NCI-H1417 (cell line): ENCODE data around the gene AGBL3.
"Not testable (repeated sequence)": the region's sequence is repeated elsewhere in the genome, so short reads cannot be mapped to it uniquely, and the experiment has no call there.

Experiments used
- DNase-seq, 3 experiments: peaks; one replicate each; lab custom pipeline; 2025; lab: John Stamatoyannopoulos, UW

AGBL3 gene

GRCh38 chr7:135076882-135077281, 90.6 kb downstream of the AGBL3 start:
- no peak for DNase-seq

DNA sequence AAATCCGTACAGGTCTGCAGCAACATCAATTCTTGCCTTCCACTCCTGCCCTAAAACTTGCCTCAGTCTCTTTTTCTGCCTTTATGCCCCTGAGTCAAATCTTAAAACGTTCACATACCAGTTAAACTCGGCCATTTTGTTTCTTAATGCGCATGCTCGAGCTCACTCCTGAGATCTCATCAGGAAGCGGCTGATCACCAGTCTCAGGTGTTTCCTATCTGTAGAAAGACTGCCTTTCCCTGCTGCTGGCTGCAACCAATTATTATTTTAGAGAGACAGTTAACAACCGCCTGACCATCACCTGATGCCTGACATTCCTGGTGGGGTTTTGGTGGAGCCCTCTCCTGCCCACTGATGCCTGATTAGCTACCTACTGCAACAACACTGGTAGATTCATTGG, 91.3 kb downstream of the AGBL3 start:
- DNase-seq: no peak

- DNase-seq: no peak
These were observed 91.7 kb downstream of the AGBL3 start for GRCh38 chr7:135078051-135078450.

- no peak for DNase-seq
These were observed 92.8 kb downstream of the AGBL3 start for GRCh38 chr7:135079068-135079467.

- no peak for DNase-seq
These were observed 96.7 kb downstream of the AGBL3 start for GRCh38 chr7:135083005-135083404.

GRCh38 chr7:135088566-135088965, 102.3 kb downstream of the AGBL3 start:
- no peak for DNase-seq

- no peak for DNase-seq
These were observed 105.4 kb downstream of the AGBL3 start for GRCh38 chr7:135091717-135092116.

DNA sequence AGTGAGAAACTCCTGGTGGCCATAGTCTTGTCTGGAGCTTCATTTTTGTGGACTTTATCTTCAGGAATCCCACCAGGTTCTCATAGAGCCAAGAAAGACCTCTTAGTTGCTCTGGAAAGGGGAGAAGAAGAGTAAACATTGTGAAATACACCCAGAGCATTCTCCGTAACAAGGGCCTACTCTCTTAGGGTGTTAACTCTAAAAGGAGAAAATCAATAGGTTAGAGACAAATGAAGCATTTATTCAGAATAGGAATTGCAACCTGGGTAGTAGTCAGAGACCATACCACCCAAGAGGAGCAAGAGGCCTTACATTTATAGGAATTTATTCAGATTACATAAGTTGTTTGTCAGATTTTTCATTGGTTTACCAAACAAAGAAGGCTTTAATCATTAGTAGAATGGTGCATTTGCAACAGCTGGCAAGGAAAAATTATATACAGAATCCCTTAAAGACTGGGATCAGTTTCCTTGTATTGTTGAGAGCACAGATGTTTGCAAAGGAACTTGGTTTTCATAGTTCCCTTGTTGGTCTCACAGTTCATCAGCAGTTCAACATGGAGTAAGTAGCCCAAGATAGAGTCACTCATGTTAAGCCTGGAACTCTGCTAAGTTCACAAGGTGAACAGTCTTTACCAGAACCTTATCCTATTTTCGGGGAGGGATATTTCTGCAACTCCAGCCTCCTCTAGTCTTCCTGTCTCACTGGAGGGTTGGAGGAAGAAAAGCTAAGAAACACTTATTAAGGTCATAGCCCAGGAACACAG, 108.3 kb downstream of the AGBL3 start:
- no peak for DNase-seq

- DNase-seq: no peak
These were observed 109.1 kb downstream of the AGBL3 start for GRCh38 chr7:135095450-135095849.

DNA sequence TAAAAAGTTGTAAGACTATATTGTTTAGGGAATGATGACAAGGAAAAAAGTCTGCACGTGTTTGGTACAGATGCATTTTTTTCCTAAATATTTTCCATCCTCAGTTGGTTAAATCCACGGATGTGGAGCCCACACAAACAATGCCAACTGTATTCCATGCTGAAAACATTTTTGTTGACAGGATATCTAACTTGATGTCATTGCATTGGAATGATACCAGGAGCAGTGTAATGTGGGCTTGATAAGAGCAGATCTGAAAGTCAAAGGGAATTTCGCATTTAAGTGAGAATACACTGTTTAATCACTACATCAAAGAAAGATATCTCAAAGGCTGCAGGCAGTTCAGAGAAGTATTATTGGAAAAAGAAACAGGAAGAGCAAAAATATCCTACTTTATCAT, 112.1 kb downstream of the AGBL3 start:
- DNase-seq: no peak

DNA sequence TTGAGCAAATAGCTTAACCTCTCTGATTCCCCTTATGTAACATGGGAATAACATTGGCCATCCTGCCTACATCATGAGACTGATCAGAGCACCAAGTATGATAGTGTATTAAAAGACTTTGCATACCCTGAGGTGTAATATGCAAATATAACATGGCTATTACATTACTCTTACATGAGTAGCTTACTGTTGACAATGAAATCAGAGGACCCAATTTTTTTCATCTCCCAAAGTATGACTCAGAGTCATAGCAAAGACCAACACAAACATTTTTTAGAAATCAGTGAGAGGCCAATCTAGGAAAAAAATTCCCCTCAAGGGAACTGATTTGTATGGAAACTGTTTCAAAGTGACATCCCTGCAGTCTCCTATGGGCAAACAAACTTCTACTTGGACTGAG, 114.5 kb downstream of the AGBL3 start:
- no peak for DNase-seq

GRCh38 chr7:135102372-135102771, 116.1 kb downstream of the AGBL3 start:
- no peak for DNase-seq

DNA sequence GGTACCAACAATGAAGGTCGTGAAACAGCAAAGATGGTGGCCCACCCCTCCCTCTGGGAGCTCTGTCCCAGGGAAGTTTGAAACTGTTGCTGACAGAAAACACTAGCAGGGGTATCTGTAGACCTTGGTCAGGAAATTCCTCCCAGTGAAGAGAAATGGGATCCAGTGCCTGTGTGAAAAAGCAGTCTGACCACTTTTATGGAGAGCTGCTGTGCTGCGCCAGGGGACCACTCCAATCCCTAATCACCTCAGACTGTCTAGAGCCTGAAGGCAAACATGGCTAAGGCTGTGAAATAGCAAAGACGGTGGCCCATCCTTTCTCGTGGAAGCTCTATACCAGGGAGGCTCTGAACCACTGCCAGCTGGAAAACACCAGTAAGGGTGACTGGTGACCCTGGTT, 123.3 kb downstream of the AGBL3 start:
- DNase-seq: no peak

DNA sequence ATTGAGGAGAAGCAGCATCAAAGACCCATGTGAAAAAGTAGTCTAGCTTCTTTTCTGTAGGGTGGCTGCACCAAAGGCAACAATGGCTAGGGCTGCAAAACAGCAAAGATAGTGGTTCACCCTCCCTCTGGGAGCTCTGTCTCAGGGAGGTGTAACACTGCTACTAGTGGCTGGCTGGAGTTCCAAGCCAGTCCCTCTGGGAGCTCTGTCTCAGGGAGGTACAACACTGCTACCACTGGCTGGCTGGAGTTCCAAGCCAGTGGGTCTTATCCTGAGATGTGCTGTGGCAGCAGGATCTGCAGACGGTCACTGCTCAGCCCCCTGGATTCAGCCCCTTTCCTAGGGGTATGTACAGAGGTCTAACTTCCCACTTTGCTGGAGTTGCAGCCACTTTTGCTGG, 123.7 kb downstream of the AGBL3 start:
- no peak for DNase-seq

GRCh38 chr7:135111379-135111778, 125.1 kb downstream of the AGBL3 start:
- DNase-seq: no peak

- no peak for DNase-seq
These were observed 128.3 kb downstream of the AGBL3 start for GRCh38 chr7:135114622-135115021.

DNA sequence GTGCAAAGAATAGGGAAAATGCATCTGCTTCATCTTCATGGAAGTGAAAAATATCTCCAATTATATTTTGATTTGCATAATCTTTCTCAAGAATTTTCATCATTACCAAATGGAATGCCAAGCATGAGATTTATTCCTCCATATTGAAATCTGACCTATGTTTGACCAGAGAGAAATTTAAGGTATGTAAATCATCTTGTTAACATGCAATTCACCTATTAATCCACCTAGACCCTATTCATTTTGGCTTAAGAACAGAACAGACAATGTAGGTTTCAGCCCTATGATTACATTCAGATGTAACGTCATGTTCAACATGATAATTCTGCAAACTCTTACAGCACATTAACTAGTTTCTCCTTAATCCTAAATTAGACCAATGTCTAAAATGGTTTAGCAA, 130.8 kb downstream of the AGBL3 start:
- DNase-seq: no peak

- no peak for DNase-seq
These were observed 135.6 kb downstream of the AGBL3 start for GRCh38 chr7:135121868-135122267.

DNA sequence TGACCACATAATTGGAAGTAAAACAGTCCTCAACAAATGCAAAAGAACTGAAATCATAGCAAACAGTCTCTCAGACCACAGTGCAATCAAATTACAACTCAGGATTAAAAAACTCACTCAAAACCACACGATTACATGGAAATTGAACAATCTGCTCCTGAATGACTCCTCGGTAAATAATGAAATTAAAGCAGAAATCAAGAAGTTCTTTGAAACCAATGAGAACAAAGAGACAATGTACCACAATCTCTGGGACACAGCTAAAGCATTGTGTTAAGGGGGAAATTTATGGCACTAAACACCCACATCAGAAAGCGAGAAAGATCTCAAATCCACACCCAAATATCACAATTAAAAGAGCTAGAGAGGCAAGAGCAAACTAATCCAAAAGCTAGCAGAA, 138.3 kb downstream of the AGBL3 start:
- not testable (repeated sequence) for DNase-seq

DNA sequence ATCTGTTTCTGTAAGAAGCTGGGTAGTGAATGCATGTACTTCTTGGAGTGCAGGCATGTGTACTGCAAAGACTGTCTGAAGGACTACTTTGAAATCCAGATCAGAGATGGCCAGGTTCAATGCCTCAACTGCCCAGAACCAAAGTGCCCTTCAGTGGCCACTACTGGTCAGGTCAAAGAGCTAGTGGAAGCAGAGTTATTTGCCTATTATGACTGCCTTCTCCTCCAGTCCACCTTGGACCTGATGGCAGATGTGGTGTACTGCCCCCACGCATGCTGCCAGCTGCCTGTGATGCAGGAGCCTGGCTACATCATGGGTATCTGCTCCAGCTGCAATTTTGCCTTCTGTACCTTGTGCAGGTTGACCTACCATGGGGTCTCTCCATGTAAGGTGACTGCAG, 142.6 kb downstream of the AGBL3 start:
- DNase-seq: no peak

DNA sequence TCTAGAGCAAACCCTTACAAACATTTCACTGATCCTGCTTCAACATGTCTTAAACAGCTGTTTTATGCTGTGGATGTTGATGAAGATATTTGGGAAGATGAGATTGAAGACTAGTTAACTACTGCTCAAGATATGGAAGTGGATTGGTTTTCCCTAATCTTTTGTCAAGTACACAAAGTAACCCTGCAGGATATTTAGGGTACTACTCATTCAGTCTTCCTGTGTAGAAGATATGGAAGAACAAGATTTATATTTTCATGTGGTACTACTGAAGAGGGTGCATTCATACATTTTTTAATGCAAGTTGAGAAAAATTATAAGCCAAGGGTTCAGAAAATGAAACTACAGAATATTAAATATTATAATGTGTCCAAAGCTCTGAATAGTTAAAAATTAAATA, 143.3 kb downstream of the AGBL3 start:
- no peak for DNase-seq

- no peak for DNase-seq
These were observed 157.8 kb downstream of the AGBL3 start for GRCh38 chr7:135143885-135144668.

GRCh38 chr7:135147341-135147898, 161.1 kb downstream of the AGBL3 start:
- DNase-seq: no peak
